GM21367 (cell line): ENCODE data around the gene PCDH9.

Experiments
- ATAC-seq: cut with Tn5 transposase; IDR thresholded peaks from one replicate; pipeline ENCODE4 v1.9.1; 2021; ENCODE audit not compliant: unreplicated experiment

PCDH9 gene

DNA sequence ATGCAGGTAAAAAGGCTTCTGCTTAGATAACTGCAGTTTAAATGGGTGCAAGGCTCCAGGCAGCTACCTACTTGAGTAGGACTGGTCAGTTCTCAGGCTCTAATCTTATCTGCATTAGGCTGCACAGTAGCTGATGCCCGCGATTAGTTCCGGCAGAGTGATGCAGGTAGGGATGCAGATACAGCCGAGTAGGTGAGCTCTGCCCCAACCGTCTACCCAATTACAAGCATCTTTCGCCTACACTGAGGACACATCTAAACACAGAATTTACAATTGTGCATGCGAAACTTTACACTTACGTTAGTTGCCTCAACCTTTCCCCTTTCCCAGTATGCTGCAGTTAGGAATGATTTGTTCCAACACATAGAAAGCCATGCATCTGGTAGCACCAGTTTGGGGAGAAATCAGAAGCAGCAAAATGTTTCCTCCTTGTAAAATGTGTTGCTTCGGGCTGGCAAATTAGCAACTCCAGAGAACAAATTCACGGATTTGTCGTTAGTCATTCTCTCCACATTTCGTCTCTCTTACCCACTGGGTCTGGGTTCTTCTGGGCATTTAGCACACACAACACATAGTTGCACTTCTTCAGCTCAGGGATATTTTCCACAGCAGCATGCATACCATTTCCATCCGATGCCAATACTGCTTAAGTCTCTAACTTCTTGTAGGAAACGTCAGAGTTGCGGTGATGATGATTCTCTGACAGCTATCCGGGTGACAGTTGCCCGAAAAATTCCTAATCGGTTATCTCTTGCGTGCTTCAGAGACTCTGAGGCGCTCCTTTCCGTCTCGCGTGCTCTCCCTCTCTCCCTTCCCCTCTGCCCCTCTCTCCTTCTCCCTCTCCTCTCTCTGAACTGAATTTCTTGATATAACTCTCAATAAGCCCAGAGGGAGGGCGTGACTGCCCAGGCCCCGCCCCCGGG is at the start of gene PCDH9:
PCDH9 (minus strand) TSS at position 856 of the 923 bp plus-strand sequence. CDS start 1,896 bp downstream, outside the sequence.
- ATAC-seq = peak; percentile 3

DNA sequence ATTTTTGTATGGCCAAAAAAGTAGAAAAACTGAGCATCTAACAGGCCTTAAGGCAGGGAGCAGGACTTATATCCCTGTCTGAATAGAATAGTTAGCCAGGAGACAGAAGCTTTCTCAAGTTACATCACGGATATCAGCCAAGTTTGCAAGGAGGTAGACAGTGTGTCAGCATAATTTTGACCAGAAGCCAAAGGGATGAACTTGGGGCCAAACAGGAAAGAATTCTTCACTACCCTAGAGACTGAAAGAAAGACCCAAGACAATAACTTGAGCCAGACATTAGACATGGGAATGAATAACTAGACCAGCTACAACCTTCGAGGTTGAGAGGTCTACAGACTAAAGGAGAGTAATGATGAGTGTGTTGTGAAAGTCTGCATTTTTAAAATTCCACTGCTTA is 48.1 kb upstream of the PCDH9 start:
- ATAC-seq = no peak

GRCh38 chr13:67277581-67277980 is 47.4 kb upstream of the PCDH9 start:
- no peak for ATAC-seq

GRCh38 chr13:67275351-67275960 is 45.3 kb upstream of the PCDH9 start:
- no peak for ATAC-seq

DNA sequence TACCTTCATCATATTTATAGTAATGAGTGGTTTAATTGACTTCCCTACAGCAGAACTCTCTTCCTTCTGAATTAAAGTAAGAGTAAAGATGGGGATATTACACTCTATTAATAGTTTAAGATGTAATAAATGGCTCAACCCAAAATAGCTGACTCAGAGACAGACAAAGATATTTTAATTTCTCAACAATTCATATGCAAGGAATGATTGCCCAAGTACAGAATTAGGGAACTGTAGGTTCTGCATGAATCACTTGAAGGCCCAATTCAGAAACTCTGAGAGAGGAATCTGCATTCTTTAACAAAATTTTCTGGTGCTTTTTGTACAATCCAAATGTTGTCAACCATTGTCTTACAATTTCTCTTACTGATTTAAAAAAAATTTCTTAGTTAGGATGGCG is 42.9 kb upstream of the PCDH9 start:
- no peak for ATAC-seq

GRCh38 chr13:67267136-67267535 is 37.0 kb upstream of the PCDH9 start:
- no peak for ATAC-seq

- no peak for ATAC-seq
Measured at GRCh38 chr13:67259208-67259607, 29.1 kb upstream of the PCDH9 start.

DNA sequence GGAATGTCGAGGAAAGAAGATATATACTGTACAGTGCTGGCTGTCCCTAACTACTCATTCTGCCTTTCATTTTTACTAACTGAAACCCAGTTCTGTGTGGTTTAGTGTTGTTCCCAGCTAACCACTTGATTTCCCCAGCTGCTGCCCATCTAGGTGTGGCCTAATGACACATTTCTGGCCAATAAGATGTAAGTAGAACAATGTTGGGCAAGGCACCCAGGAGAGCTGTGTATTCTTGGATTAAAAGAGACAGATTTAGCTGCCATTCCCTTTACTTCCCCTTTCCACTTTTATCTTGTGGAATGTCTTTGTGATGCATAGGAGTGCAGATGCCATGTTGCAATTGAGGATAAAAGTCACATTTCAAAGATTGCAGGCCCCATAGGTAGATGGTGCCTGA is 28.3 kb upstream of the PCDH9 start:
- no peak for ATAC-seq

DNA sequence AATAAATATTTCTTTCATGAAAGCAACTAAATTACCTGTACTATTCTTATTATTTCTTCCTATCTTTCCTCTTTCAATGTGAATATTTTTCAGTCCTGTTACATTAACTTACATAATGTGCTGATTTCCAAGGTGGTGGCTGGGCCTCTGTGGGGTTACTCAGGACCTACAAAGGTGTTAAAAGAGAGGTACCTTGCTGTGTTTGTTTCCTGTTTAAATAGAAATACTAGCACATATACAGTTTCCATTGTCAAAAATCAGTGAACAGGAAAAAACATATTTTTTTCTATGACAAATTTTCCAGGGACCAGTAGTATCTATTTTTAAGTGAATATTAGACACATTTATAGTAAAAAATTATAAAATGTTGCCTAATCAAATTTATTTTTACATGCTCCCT is 8.7 kb upstream of the PCDH9 start:
- no peak for ATAC-seq

DNA sequence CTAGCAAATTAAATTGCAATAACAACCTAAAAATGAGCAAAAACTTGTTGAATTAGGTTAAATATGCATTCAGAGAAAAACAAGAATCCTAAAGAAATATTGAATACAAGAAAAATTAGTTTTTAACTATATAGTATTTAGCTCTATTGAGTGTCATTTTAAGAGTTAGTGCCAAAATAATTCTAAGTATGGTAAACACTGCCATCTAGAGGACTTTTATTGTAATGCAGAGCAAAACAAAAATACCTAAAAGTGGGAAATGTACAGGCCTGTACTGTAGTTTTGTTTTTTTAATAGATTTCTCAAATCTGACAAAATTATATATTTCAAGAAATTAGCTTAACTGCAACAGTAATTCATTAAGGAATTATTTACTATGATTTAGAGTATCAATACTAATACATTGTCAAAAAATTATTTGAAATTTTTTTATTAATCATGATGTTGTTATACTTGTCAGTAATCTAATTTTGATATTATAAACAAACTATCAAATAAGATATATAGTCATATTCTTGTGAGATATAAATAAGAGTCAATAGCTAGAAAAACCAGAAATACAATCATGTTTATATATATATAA is 8.2 kb upstream of the PCDH9 start:
- ATAC-seq = peak; percentile 90

GRCh38 chr13:67235265-67235664 is 5.1 kb upstream of the PCDH9 start:
- no peak for ATAC-seq

- no peak for ATAC-seq
Measured at GRCh38 chr13:67232384-67232783, 2.2 kb upstream of the PCDH9 start.

DNA sequence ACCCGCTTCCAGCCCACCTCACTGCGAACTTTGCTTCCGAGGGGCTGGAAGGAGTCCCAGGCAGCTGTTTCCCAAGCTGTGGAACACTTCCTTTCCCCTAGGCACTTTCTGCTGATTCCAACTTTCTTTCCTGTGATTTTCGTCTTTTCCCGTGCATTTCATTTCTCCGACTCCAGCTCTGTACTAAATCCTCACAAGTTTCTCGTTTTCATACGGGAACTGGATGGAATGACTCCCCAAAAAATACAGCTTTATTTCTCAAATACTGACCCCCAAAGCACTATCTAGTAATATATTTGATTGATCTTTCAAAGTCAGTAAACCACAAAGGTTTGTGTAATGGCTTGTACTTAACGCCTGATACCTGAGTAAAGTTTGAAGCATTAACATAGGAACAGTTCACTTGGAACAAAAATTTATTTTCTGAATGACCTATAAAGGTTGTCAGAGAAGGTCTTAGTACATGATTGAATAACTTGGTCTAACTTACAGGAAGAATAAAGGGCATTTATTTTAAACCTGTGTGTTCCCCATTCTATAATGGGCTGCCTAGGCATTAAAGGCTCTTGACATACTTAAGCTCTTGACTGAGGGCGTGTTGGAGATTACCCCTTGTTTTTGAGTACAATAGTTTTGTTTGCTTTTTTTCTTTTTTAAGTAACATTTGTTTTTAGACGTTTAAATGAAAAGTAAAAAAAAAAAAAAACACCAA is 1.3 kb upstream of the PCDH9 start:
- no peak for ATAC-seq

DNA sequence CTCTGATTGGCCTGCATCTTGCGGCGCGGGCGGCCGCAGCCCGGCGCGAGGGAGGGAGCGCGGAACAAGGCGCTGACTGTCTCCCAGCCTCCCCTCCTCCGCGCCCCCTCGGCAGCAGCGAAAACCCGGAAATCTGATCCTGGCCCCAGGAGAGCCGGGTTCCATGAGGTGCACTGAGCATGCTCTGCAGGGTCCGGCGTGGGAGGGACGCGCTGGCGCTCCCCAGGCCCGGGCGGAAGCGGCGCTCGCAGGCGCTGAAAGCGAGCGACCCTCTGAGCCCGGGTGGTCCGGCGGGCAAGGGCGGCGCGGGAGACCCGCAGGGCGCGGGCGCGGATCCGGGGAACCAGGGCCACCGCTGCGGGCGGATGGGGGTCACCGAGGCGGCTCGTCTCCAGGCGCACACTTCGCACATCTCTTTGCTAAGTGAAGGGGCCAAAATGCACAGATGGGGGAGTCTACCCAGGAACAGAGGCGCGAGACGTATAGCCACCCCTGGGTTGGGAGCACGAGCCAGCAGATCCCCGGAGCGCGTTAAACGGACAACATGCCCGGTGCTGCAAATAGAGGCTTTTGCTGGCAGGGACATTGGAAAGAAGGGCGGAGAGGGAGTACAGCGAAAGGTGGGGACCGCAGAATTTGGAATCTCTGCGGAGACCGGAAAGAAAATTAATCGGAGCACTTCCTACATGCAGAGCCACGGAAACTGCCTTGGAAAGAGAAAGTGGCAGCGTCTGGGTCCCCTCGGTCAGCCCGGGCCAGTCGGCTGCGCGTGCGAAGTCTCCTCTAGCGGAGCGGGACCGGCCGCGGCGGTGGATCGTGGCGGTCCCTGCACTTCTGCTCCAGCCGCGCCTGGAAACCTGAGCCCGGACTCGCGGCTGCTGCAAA is 510 bp upstream of the PCDH9 start:
- ATAC-seq = peak; percentile 97

DNA sequence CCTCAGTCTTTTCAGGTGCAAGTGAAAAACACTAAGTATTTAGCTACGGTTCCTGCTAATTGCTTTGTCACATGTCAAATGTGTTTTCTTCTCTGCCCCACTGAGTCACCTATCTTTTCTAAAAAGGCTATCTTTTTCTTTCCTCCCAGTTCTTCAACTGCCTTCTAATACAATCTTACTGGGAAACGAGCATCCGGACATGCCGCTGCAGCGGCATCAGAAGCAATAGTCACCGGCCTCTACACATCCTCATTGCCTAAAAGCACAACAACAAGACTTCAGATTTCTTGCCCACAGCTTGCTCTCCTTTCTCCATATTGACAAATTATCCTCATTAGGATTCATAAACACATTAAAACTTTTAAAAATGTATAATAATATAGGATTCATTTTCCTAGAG is 1.2 kb downstream of the PCDH9 start:
- no peak for ATAC-seq

DNA sequence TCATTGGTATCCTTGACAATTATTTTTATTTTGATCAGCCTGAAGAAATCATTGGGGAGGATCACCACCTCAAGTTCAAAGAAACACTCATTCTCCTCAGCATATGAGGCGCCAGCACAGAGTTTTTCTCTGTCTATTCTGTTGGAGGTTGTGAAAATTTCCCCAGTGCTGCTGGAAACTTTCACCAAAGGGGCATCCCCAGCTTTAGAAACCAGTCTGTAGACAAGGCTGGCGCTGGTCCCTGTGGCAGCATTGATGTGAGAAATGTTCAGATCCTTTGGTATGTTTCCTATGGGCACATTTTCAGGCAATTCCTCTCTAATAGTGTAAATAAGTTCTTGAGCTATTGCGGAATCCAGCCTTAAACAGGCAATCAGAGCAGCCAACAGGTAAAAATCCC is 2.1 kb downstream of the PCDH9 start:
- ATAC-seq = no peak

GRCh38 chr13:67227131-67227983 is 2.8 kb downstream of the PCDH9 start:
- ATAC-seq = no peak

- ATAC-seq = no peak
Measured at GRCh38 chr13:67226696-67227095, 3.4 kb downstream of the PCDH9 start.
